Measurements from ENCODE around the gene ADCK2. TPM values are rescaled to one million over a fixed set of nuclear protein-coding genes. Genes with fewer than 3 reads are reported as not detected.

ADCK2 gene
- total RNA-seq, 4 donors from 2014 or later = 48.0 to 65.9 (median 57.0) TPM

GRCh38 chr7:140678816-140679130 is 6.0 kb downstream of the ADCK2 start:
- no peak for TF ChIP-seq POLR2A (IDR thresholded peaks at IDR 0.05)
- no peak for TF ChIP-seq CTCF (IDR thresholded peaks at IDR 0.05)
- no peak overlapping the region for H3K4me3 ChIP-seq (ENCODE audit: low read depth, poor library complexity, severe bottlenecking)
- 93 to 96% methylated on average over 6 to 7 of the region's 7 CpGs for WGBS, 2 donors
- DNase-seq (ENCODE audit: low spot score in 2 of 2) = peak in 1 of 2 donors; percentile 59
- intact Hi-C loops (cut with DNase I; ENCODE audit: low total_unique reads) = no loop called here

- intact Hi-C loops (cut with DNase I; ENCODE audit: low total_unique reads) = no loop called here
- no peak overlapping the region for H3K4me3 ChIP-seq (ENCODE audit: low read depth, poor library complexity, severe bottlenecking)
- TF ChIP-seq POLR2A (IDR thresholded peaks at IDR 0.05) (no peak), CTCF (IDR thresholded peaks at IDR 0.05) (no peak)
- DNase-seq (ENCODE audit: low spot score in 2 of 2) = peak in 1 of 2 donors; percentile 42
- 89 to 90% methylated on average over 9 of the region's 9 CpGs for WGBS, 2 donors
These were observed 6.4 kb downstream of the ADCK2 start for GRCh38 chr7:140679186-140679585.

- 94 to 96% methylated on average over 7 of the region's 7 CpGs for WGBS, 2 donors
- DNase-seq (ENCODE audit: low spot score in 2 of 2) = peak in 1 of 2 donors; percentile 57
- intact Hi-C loops (cut with DNase I; ENCODE audit: low total_unique reads) = no loop called here
- H3K4me3 ChIP-seq (ENCODE audit: low read depth, poor library complexity, severe bottlenecking) = no peak overlapping the region
- TF ChIP-seq CTCF (IDR thresholded peaks at IDR 0.05) (no peak), POLR2A (IDR thresholded peaks at IDR 0.05) (no peak)
These were observed 8.1 kb downstream of the ADCK2 start for GRCh38 chr7:140680886-140681285.

- H3K4me3 ChIP-seq (ENCODE audit: low read depth, poor library complexity, severe bottlenecking) = no peak overlapping the region
- TF ChIP-seq POLR2A (IDR thresholded peaks at IDR 0.05) = no peak
- TF ChIP-seq CTCF (IDR thresholded peaks at IDR 0.05) = no peak
- intact Hi-C loops (cut with DNase I; ENCODE audit: low total_unique reads) = no loop called here
- peak in 1 of 2 donors; percentile 49 for DNase-seq (ENCODE audit: low spot score in 2 of 2)
- 97% methylated on average over 3 of the region's 3 CpGs for WGBS, 2 donors
These were observed 9.0 kb downstream of the ADCK2 start for GRCh38 chr7:140681766-140682165.

GRCh38 chr7:140683657-140684056 is 10.9 kb downstream of the ADCK2 start:
- peak in 1 of 2 donors; percentile 28 for DNase-seq (ENCODE audit: low spot score in 2 of 2)
- no peak overlapping the region for H3K4me3 ChIP-seq (ENCODE audit: low read depth, poor library complexity, severe bottlenecking)
- intact Hi-C loops (cut with DNase I; ENCODE audit: low total_unique reads) = no loop called here
- no peak for TF ChIP-seq POLR2A (IDR thresholded peaks at IDR 0.05)
- no peak for TF ChIP-seq CTCF (IDR thresholded peaks at IDR 0.05)
- WGBS, 2 donors = 88 to 90% methylated on average over 3 of the region's 3 CpGs
